GM23248 (cell line): ENCODE results near the gene RPL5. TPM values are rescaled to one million over a fixed set of nuclear protein-coding genes. Genes with fewer than 3 reads are reported as not detected.

ENCODE experiments used
- DNase-seq: peaks from one replicate; pipeline ENCODE4 v3.0.0-alpha.2; 2015
- H2AFZ ChIP-seq: fragments of 200-600 bp; sonication (generic); 2 replicates; pipeline ENCODE4 v1.6.1; 2016; ENCODE audit warnings: antibody characterized with exemption
- H3F3A ChIP-seq: fragments of 200-600 bp; sonication (generic); 2 replicates; pipeline ENCODE4 v1.6.1; 2016; ENCODE audit warnings: mild to moderate bottlenecking, antibody characterized with exemption, mixed run types; ENCODE audit not compliant: insufficient read depth
- H3K27ac ChIP-seq: fragments of 200-600 bp; sonication (generic); 2 replicates; pipeline ENCODE4 v1.5.1; 2016; ENCODE audit warnings: mild to moderate bottlenecking
- H3K27me3 ChIP-seq: fragments of 200-600 bp; sonication (generic); replicated peaks from 2 replicates; pipeline ENCODE4 v1.6.1; 2016; ENCODE audit warnings: mild to moderate bottlenecking; ENCODE audit not compliant: insufficient read depth
- H3K36me3 ChIP-seq: fragments of 200-600 bp; sonication (generic); 2 replicates; pipeline ENCODE4 v1.6.1; 2016; ENCODE audit warnings: low read depth, mild to moderate bottlenecking
- H3K4me1 ChIP-seq: fragments of 200-600 bp; sonication (generic); 2 replicates; pipeline ENCODE4 v1.6.1; 2016; ENCODE audit warnings: mild to moderate bottlenecking; ENCODE audit not compliant: insufficient read depth
- H3K4me2 ChIP-seq: fragments of 200-600 bp; sonication (generic); one replicate; pipeline ENCODE4 v1.6.1; 2016; ENCODE audit warnings: mild to moderate bottlenecking; ENCODE audit not compliant: unreplicated experiment
- H3K4me3 ChIP-seq: fragments of 200-600 bp; sonication (generic); 2 replicates; pipeline ENCODE4 v1.5.1; 2016; ENCODE audit warnings: mild to moderate bottlenecking
- H3K79me2 ChIP-seq: fragments of 200-600 bp; sonication (generic); 2 replicates; pipeline ENCODE4 v1.6.1; 2016; ENCODE audit warnings: mild to moderate bottlenecking; ENCODE audit not compliant: insufficient read depth
- H3K9ac ChIP-seq: fragments of 200-600 bp; sonication (generic); 2 replicates; pipeline ENCODE4 v1.6.1; 2016; ENCODE audit warnings: mild to moderate bottlenecking
- H3K9me2 ChIP-seq: fragments of 200-600 bp; sonication (generic); 2 replicates; pipeline ENCODE4 v1.6.1; 2016; ENCODE audit warnings: mixed run types, mild to moderate bottlenecking, moderate library complexity; ENCODE audit not compliant: insufficient read depth
- H3K9me3 ChIP-seq: fragments of 200-600 bp; sonication (generic); one replicate; pipeline ENCODE4 v1.6.1; 2017; ENCODE audit warnings: low read depth
- H4K20me1 ChIP-seq: fragments of 200-600 bp; sonication (generic); 2 replicates; pipeline ENCODE4 v1.6.0; 2016; ENCODE audit not compliant: insufficient read depth
- EZH2 ChIP-seq: fragments of 200-600 bp; sonication (generic); IDR thresholded peaks from 2 replicates; pipeline ENCODE4 v1.6.1; 2018; ENCODE audit warnings: antibody characterized with exemption, mild to moderate bottlenecking; ENCODE audit not compliant: insufficient read depth, poor library complexity, severe bottlenecking
- EZH2phosphoT487 ChIP-seq: fragments of 200-600 bp; sonication (generic); IDR thresholded peaks from 2 replicates; pipeline ENCODE4 v1.6.1; 2018; ENCODE audit warnings: antibody characterized with exemption, moderate library complexity, mild to moderate bottlenecking, low read depth; ENCODE audit not compliant: insufficient read depth
- WGBS, 2 experiments: methylation state at CpG; one replicate each; pipeline ENCODE4 v1.1.6; 2015 to 2017; ENCODE audit warnings: low lambda C conversion rate in 2 of 2, low coverage in 1 of 2; ENCODE audit errors: missing lambda C conversion rate in 2 of 2; 5-methylcytosine and 5-hydroxymethylcytosine counted together
- in situ Hi-C: fragments of 300-500 bp; cut with MboI; formaldehyde crosslinking; loops from 2 replicates; pipeline ENCODE4 v1.15.0; 2020
- polyA plus RNA-seq: library from polyadenylated mRNA; unstranded; fragments of >200 nt; fragmentation: Nextera tagmentation; extraction: Ambion mirVana; gene quantifications from 2 replicates; pipeline ENCODE4 v1.2.1, GENCODE V29; 2016
- total RNA-seq: library from RNA; depleted of rRNA; stranded (reverse); fragments of >200 nt; shearing (Covaris generic); gene quantifications from 2 replicates; pipeline ENCODE4 v1.2.3, GENCODE V29; 2014

Gene RPL5
- total and polyA plus RNA-seq, 2 experiments from 2014 or later: 750 to 1,075 TPM

GRCh38 chr1:92855236-92855635, 23.4 kb downstream of the RPL5 start:
- Histone ChIP-seq H3K9me3 (no peaks in the 10 kb centered on the region), H3K27ac (no peak overlapping the region), H4K20me1 (no peaks in the 10 kb centered on the region), H3K36me3 (no peaks in the 10 kb centered on the region; the same call in none of the 2 replicates), H3K4me3 (no peak overlapping the region), H3K4me1 (no peaks in the 10 kb centered on the region), H3K27me3 (no peaks in the 10 kb centered on the region), H3K4me2 (no peak overlapping the region), H3F3A (no peaks in the 10 kb centered on the region), H3K79me2 (no peaks in the 10 kb centered on the region), H3K9me2 (no peaks in the 10 kb centered on the region), H2AFZ (no peak overlapping the region), H3K9ac (no peak overlapping the region)
- no peak for TF ChIP-seq EZH2phosphoT487
- TF ChIP-seq EZH2: no peak
- in situ Hi-C loops: loop anchor here (5.0 kb wide), 1 partner anchor 137 kb away; no protein-coding TSS in a partner anchor
- 98% methylated on average over 4 of the region's 4 CpGs for WGBS, 2 experiments
- no peak for DNase-seq

- 79 to 84% methylated on average over 5 of the region's 5 CpGs for WGBS, 2 experiments
- H3K4me2 ChIP-seq: no peak overlapping the region
- H3K9ac ChIP-seq: no peak overlapping the region
- no peaks in the 10 kb centered on the region; the same call in 1 of the 2 replicates for H3K36me3 ChIP-seq
- no peak overlapping the region for H3K27ac ChIP-seq
- no peaks in the 10 kb centered on the region for H3K27me3 ChIP-seq
- H4K20me1 ChIP-seq: no peaks in the 10 kb centered on the region
- no peak overlapping the region for H3K4me3 ChIP-seq
- H3K9me3 ChIP-seq: no peaks in the 10 kb centered on the region
- H3K79me2 ChIP-seq: no peaks in the 10 kb centered on the region
- H2AFZ ChIP-seq: no peak overlapping the region
- no peaks in the 10 kb centered on the region for H3K4me1 ChIP-seq
- H3K9me2 ChIP-seq: no peaks in the 10 kb centered on the region
- DNase-seq: no peak
- no peaks in the 10 kb centered on the region for H3F3A ChIP-seq
- TF ChIP-seq EZH2 (no peak), EZH2phosphoT487 (no peak)
- in situ Hi-C loops: loop anchor here (5.0 kb wide), 1 partner anchor 134 kb away; no protein-coding TSS in a partner anchor
Measured at GRCh38 chr1:92857817-92858216, 26.0 kb downstream of the RPL5 start.

- no peak overlapping the region for H3K27ac ChIP-seq
- H4K20me1 ChIP-seq: no peaks in the 10 kb centered on the region
- in situ Hi-C loops: loop anchor here (5.0 kb wide), 1 partner anchor 134 kb away; no protein-coding TSS in a partner anchor
- H3K4me3 ChIP-seq: peak overlapping the region; percentile 24; the same call in 1 of the 2 replicates
- TF ChIP-seq EZH2: no peak
- no peak for TF ChIP-seq EZH2phosphoT487
- H3K4me2 ChIP-seq: no peak overlapping the region
- 0 out of 2 replicates have a peak overlapping the region, but pooled peaks have one; percentile 2 for H3K9ac ChIP-seq
- no peaks in the 10 kb centered on the region for H3K9me2 ChIP-seq
- H3F3A ChIP-seq: no peaks in the 10 kb centered on the region
- peak; percentile 89 for DNase-seq
- WGBS, 2 experiments: 12 to 17% methylated on average over 13 of the region's 13 CpGs
- no peaks in the 10 kb centered on the region for H3K9me3 ChIP-seq
- no peaks in the 10 kb centered on the region for H3K4me1 ChIP-seq
- peak overlapping the region; percentile 61 for H2AFZ ChIP-seq
- H3K27me3 ChIP-seq: no peaks in the 10 kb centered on the region
- H3K79me2 ChIP-seq: no peaks in the 10 kb centered on the region
- no peaks in the 10 kb centered on the region; the same call in 1 of the 2 replicates for H3K36me3 ChIP-seq
Measured at GRCh38 chr1:92858564-92859399, 26.9 kb downstream of the RPL5 start.

- H3K27me3 ChIP-seq: no peaks in the 10 kb centered on the region
Measured at GRCh38 chr1:92859400-92860039, 27.7 kb downstream of the RPL5 start.

More at GRCh38 chr1:92859400-92860039, 27.7 kb downstream of the RPL5 start:
- TF ChIP-seq EZH2: no peak
- no peak for TF ChIP-seq EZH2phosphoT487
- peak overlapping the region; percentile 61 for H2AFZ ChIP-seq
- WGBS, 2 experiments: 39 to 41% methylated on average over 7 of the region's 7 CpGs
- no peaks in the 10 kb centered on the region for H4K20me1 ChIP-seq
- no peak for DNase-seq
- no peaks in the 10 kb centered on the region; the same call in 1 of the 2 replicates for H3K36me3 ChIP-seq
- H3K4me3 ChIP-seq: peak overlapping the region; percentile 24; the same call in 1 of the 2 replicates
- no peaks in the 10 kb centered on the region for H3K4me1 ChIP-seq
- no peaks in the 10 kb centered on the region for H3K79me2 ChIP-seq
- H3K9ac ChIP-seq: 0 out of 2 replicates have a peak overlapping the region, but pooled peaks have one; percentile 2
- no peak overlapping the region for H3K27ac ChIP-seq
- no peaks in the 10 kb centered on the region for H3K9me3 ChIP-seq
- in situ Hi-C loops: loop anchor here (5.0 kb wide), 1 partner anchor 133 kb away; no protein-coding TSS in a partner anchor
- H3K9me2 ChIP-seq: no peaks in the 10 kb centered on the region
- no peaks in the 10 kb centered on the region for H3F3A ChIP-seq
- no peak overlapping the region for H3K4me2 ChIP-seq
